ENCODE data around the gene TNFRSF25. TPM values are rescaled to one million over a fixed set of nuclear protein-coding genes. Genes with fewer than 3 reads are reported as not detected.
"Not testable (repeated sequence)": the region's sequence is repeated elsewhere in the genome, so short reads cannot be mapped to it uniquely, and the experiment has no call there.

Gene TNFRSF25
- total RNA-seq, 1 experiment from 2014 or later = 0.98 TPM

- peak; percentile 79 for DNase-seq (ENCODE audit: low read depth)
Measured at GRCh38 chr1:6502000-6502891, 36.3 kb upstream of the TNFRSF25 start.

DNA sequence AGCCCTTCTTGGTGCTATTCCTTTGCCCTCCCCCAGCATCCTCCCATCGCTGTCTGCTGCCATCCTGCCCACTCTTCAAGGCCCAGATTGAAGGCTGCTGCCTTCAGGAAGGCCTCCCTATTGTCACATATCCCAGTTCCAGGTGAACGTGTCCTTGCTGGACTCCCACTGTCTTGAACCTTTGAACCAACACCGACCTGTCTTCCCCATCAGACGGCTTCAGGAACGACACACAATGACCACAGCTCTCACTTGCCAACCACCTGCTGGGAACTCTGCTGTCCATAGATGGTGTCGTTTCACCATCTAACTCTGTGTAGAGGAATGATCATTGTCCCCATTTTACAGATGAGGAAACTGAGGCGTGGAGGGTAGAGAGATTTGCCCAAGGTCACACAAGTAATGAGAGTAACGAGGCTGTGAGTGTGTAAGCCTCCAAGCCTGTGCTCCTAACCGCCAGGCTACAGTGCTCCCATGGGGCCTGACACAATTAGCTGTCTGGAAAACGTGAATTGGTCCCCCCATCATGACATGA lies 35.4 kb upstream of the TNFRSF25 start:
- no peak for DNase-seq (ENCODE audit: low read depth)

DNA sequence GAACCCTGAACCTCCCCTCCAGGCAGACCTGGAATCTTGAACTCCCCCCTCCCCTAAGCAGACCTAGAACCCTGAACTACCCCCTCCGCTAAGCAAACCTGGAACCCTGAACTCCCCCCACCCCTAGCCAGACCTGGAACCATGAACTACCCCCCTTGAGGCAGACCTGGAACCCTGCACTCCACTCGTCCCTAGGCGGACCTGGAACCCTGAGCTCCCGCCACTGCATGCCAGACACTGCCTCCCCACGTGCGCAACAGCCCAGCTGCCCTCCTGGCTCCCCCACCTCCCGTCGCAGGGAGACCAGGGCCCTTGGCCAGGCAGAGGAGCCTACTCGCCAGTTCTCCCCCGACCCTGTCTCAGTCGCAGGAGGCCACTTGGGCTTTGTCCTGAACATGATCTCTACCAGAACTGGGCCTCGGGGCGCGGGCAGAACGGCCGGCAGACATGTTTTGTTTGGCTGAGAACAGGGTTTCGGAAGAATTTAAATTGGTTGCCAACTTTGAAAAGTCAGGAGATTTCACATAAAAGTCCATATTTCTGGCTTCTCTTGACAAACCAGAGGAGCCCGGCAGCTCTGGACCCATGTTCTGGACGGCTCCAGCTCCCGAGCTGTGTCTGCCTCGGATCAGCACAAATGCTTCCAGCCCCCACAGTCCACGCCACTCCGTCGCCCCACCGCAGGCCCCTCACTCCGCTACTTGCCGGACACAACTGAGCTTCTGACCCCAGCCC lies 34.7 kb upstream of the TNFRSF25 start:
- no peak for DNase-seq (ENCODE audit: low read depth)

- no peak for DNase-seq (ENCODE audit: low read depth)
Measured at GRCh38 chr1:6499296-6499695, 33.3 kb upstream of the TNFRSF25 start.

DNA sequence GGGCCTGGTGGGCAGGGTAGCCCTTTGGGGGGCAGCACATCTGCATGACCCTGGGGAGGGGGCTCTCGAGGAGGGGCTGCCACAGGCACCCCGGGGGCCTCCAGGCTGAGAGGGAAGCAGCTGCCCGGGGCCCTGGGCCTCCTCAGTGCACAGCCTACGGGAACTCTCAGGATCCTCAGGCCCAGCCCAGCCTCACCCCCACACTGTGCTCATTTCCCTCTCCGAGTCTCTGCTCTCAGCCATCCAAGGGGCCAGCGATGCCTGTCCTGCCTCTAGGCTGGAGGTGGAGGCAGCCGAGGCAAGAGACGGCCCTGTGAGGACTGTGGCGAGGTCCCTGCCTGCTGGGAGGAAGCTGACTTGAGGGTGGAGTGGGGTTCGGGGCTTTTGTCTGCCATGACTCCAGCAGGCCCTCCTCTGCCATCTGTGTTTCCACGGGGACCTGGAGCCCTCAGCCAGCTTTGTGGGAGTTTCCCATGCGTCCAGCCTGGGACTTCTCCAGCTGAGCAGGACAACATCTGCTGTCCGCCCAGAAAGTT lies 32.7 kb upstream of the TNFRSF25 start:
- DNase-seq (ENCODE audit: low read depth) = no peak

- DNase-seq (ENCODE audit: low read depth) = no peak
Measured at GRCh38 chr1:6497867-6498575, 32.0 kb upstream of the TNFRSF25 start.

GRCh38 chr1:6497215-6497866 lies 31.4 kb upstream of the TNFRSF25 start:
- DNase-seq (ENCODE audit: low read depth) = no peak

- no peak for DNase-seq (ENCODE audit: low read depth)
Measured at GRCh38 chr1:6496890-6497214, 30.9 kb upstream of the TNFRSF25 start.

DNA sequence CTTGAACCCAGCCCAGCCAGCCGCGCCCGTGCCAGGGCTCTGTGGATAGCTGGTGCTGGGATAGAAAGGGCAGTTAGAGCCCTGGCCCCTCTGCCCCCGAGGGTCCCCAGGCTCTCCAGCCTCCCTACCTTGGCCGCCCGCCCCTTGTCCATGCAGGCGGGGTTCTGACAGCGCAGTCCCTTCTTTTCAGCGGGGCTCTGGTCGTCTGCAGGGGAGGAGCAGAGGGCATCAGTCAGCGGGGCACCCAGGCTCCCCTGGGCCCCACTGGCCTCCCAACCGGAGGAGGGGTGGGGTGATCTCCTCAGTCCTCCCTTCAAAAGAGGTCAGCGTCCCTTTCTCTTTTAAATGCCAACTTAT lies 30.4 kb upstream of the TNFRSF25 start:
- no peak for DNase-seq (ENCODE audit: low read depth)

GRCh38 chr1:6495540-6496364 lies 29.8 kb upstream of the TNFRSF25 start:
- DNase-seq (ENCODE audit: low read depth) = no peak

GRCh38 chr1:6495041-6495441 lies 29.1 kb upstream of the TNFRSF25 start:
- DNase-seq (ENCODE audit: low read depth) = no peak

- no peak for DNase-seq (ENCODE audit: low read depth)
Measured at GRCh38 chr1:6494627-6495026, 28.7 kb upstream of the TNFRSF25 start.

GRCh38 chr1:6493834-6494223 lies 27.9 kb upstream of the TNFRSF25 start:
- not testable (repeated sequence) for DNase-seq (ENCODE audit: low read depth)

DNA sequence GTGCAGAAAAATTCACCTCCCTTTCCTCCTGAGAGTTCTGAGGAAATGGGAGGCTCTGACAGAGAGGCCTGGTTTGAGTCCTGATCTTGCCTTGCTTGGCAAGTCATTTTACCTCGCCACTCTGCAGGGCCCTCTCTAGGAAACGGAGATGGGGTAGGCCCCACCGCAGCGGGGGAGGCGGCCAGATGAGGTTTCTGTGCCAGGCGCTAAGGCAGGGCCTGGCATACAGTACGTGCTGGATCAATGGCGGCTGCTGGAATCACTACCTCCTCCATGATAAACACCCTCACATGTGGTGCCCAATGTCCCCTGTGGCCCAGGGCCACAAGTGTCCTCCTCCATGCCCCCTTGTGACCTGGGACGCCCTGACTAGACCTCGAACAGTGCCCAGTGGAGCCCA lies 26.0 kb upstream of the TNFRSF25 start:
- no peak for DNase-seq (ENCODE audit: low read depth)

- no peak for DNase-seq (ENCODE audit: low read depth)
Measured at GRCh38 chr1:6491480-6491962, 25.5 kb upstream of the TNFRSF25 start, which contains the start of gene PLEKHG5. Gene PLEKHG5 (minus strand): TSS chr1:6491667. CDS start chr1:6477571, 14,096 bp downstream.

DNA sequence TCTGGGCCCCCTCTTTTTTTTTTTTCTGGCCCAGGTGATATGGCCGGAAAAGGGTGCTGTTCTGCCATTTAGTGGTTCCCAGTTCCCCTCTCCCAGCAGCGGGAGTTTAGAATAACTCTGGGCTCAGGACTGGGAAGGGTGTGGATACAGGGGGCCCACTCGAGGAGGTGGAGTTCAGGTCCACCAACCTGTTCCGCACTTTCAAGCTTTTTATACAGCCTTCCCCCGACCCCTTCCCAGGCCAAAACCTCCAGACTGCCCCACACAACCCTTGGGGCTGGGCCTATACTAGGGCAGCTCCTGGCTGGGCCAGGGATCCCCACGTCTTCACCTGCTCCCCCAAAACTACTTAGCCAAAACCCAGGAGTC lies 25.1 kb upstream of the TNFRSF25 start:
- no peak for DNase-seq (ENCODE audit: low read depth)

DNA sequence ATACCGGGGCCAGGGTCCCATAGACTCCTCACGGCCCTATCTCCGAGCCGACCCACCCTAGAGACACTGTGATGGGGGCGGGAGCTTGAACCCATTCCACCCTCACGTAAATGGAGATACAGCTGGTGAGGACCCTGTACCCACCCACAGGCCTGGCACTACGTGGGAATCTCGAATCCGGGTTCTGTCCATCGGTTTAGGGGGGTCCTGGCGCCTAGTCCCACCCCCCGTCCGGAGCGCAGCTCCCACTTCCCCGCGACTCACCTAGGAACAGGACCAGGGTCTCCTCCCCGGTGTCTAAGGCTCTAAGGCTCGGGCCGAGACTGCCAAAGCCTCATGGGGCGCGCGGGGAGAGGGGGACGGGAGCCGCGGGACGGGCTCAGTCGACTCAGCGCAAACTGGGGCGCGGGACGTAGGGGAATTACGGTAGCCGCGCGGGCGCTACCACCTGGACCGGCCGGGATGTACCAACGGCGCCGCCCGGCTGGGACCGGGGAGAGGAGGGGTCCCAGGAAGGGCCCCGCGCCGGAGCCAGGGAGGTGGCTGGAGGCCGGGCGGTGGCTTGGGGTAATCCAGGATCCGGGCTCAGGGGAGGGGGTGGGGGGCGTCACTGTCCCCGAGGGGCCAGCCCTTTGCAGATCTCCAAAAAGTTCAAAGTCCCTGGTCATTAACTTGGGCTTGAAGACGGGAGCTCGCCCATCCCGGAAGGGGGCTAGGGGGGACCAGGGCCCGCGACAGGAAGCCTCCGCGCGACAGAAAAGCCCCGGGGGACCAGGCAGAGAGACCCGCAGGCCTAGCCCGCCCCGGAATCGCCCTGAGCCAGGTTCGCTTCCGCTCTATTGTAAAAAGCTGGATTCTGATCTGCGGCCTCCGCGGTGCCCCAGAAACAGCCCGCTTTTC lies 24.5 kb upstream of the TNFRSF25 start:
- peak; percentile 57 for DNase-seq (ENCODE audit: low read depth)

DNA sequence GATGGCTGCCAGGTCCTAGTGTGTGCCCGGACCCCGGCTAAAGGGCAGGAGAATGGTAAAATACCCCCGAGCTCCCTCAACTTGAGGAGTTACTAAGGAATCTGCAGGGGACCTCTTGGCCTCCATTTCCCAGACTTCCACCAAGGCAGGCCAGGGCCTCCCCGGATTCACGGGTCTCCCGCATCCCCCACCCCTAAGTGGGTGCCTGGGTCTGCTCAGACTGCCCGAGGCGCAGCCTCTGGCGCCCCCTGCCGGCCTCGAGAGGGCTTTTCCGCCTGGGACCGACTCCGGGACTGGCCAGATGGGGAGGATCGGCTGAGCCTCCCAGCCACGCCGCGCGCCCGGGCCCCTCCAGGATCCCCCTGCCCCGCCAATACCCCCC lies 23.8 kb upstream of the TNFRSF25 start:
- peak; percentile 53 for DNase-seq (ENCODE audit: low read depth)

DNA sequence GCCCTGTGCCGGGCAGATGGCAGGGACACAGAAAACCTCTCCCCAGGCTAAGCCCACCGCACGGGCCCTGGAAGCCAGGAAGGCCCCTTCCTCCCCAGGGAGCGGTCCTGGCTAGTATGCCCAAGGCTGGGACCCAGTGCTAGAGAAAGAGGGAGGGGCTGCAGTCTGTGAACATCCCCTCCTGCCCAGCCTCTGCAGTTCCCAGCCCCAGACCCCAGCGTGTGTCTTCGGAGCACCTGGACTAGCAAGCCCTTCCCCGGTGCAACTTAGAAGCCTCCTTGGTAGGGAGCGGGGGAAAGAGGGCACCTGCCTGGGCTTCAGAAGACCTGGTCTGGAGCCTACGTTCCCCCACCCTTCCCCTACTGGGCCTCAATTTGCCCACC lies 23.4 kb upstream of the TNFRSF25 start:
- no peak for DNase-seq (ENCODE audit: low read depth)

All from LHCN-M2 (cell line).